ENCODE results near the gene RDH12.

- peak; percentile 70 to 71 for TF ChIP-seq CTCF (conservative IDR thresholded peaks at IDR 0.05 in 1 of 2, IDR thresholded peaks at IDR 0.05 in 1 of 2; ENCODE audit: low read depth in 1 of 2, low read length in 2 of 2)
- TF ChIP-seq EZH2 (IDR thresholded peaks at IDR 0.05; ENCODE audit: low read length, missing control alignments) = no peak
Measured at GRCh38 chr14:67666750-67667449, 34.8 kb upstream of the RDH12 start.
